ENCODE measurements around the gene RAD51B. TPM values are rescaled to one million over a fixed set of nuclear protein-coding genes. Genes with fewer than 3 reads are reported as not detected.

RAD51B gene
- total RNA-seq, 1 experiment from 2014 or later: 16.7 TPM

- Histone ChIP-seq H2BK20ac (ENCODE audit: low read depth, low read length, poor library complexity, severe bottlenecking) (no peak overlapping the region), H3K14ac (ENCODE audit: insufficient read depth, low read length) (no peak overlapping the region), H3K56ac (ENCODE audit: insufficient read length, low read depth, low read length) (no peak overlapping the region), H2AFZ (ENCODE audit: low read length) (no peak overlapping the region), H3K4me2 (ENCODE audit: insufficient read depth, insufficient read length, low read length) (no peak overlapping the region), H2BK5ac (ENCODE audit: insufficient read length, low read length) (no peak overlapping the region), H3K4me1 (ENCODE audit: insufficient read depth, low read length) (peaks cover 1% of the 10 kb centered on the region; the same call in 1 of the 2 replicates), H2BK15ac (ENCODE audit: low read depth, low read length) (no peak overlapping the region), H3T11ph (ENCODE audit: low read length) (no peak overlapping the region), H2BK120ac (ENCODE audit: low read depth, low read length, poor library complexity, severe bottlenecking) (no peak overlapping the region), H4K91ac (ENCODE audit: insufficient read length, low read depth, low read length) (no peak overlapping the region), H2BK12ac (ENCODE audit: insufficient read length, low read depth, low read length) (no peak overlapping the region), H4K5ac (ENCODE audit: insufficient read length, low read depth, low read length) (no peak overlapping the region), H3K4ac (ENCODE audit: low read depth, low read length) (no peak overlapping the region), H3K9me3 (ENCODE audit: control insufficient read depth, low read depth, low read length) (no peaks in the 10 kb centered on the region), H4K8ac (replicated peaks; ENCODE audit: insufficient read length, low read depth, low read length) (no peak overlapping the region), H3K79me1 (ENCODE audit: insufficient read depth, low read depth, low read length, poor library complexity, severe bottlenecking) (no peaks in the 10 kb centered on the region), H4K20me1 (ENCODE audit: control insufficient read depth, insufficient read depth, insufficient read length) (no peaks in the 10 kb centered on the region), H3K23ac (ENCODE audit: insufficient read length, low read depth, low read length) (no peak overlapping the region), H3K27me3 (ENCODE audit: insufficient read depth, low read length) (no peaks in the 10 kb centered on the region), H3K18ac (ENCODE audit: insufficient read length, low read depth, low read length) (no peak overlapping the region), H3K23me2 (ENCODE audit: insufficient read length, low read depth, low read length, poor library complexity, severe bottlenecking) (no peaks in the 10 kb centered on the region), H2AK5ac (ENCODE audit: insufficient read length, low read length) (no peak overlapping the region), H3K27ac (ENCODE audit: insufficient read length, low read depth, low read length) (no peak overlapping the region), H3K9ac (ENCODE audit: extremely low read depth, insufficient read length, low read length) (no peak overlapping the region), H3K79me2 (ENCODE audit: insufficient read depth, low read length) (0 out of 2 replicates have a peak, but pooled peaks cover under 1% of the 10 kb centered on the region)
- no peak for DNase-seq
- H3K27me3 Mint-ChIP-seq (ENCODE audit: low read depth): no peaks in the 10 kb centered on the region
- H3K36me3 Mint-ChIP-seq (ENCODE audit: insufficient read depth in 1 of 3, low read depth in 3 of 3): no peaks in the 10 kb centered on the region
- no peak overlapping the region for H3K4me3 Mint-ChIP-seq
- H3K4me1 Mint-ChIP-seq: peaks cover 15 to 29% of the 10 kb centered on the region in 2 experiments
- no peak overlapping the region for H3K27ac Mint-ChIP-seq
- WGBS (ENCODE audit: extremely low coverage, insufficient read length, low lambda C conversion rate): no CpG with 5 or more reads among the region's 2 CpGs
- TF ChIP-seq, protein P1, sequence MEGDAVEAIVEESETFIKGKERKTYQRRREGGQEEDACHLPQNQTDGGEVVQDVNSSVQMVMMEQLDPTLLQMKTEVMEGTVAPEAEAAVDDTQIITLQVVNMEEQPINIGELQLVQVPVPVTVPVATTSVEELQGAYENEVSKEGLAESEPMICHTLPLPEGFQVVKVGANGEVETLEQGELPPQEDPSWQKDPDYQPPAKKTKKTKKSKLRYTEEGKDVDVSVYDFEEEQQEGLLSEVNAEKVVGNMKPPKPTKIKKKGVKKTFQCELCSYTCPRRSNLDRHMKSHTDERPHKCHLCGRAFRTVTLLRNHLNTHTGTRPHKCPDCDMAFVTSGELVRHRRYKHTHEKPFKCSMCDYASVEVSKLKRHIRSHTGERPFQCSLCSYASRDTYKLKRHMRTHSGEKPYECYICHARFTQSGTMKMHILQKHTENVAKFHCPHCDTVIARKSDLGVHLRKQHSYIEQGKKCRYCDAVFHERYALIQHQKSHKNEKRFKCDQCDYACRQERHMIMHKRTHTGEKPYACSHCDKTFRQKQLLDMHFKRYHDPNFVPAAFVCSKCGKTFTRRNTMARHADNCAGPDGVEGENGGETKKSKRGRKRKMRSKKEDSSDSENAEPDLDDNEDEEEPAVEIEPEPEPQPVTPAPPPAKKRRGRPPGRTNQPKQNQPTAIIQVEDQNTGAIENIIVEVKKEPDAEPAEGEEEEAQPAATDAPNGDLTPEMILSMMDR (conservative IDR thresholded peaks at IDR 0.05): no peak
- no peaks in the 10 kb centered on the region for H3K9me3 Mint-ChIP-seq
Measured at GRCh38 chr14:68211886-68212285, 392.3 kb downstream of the RAD51B start.
